ENCODE data around the gene CD58. TPM values are rescaled to one million over a fixed set of nuclear protein-coding genes. Genes with fewer than 3 reads are reported as not detected.

The CD58 gene
- total RNA-seq, 1 donor from 2014 or later = 160 TPM

- POLR2A ChIA-PET = interaction anchor here (1.8 kb wide), 1 partner anchor 359 kb away, joined by 5 read pairs; no protein-coding TSS in a partner anchor
- Mint-ChIP-seq H3K27me3 (no peaks in the 10 kb centered on the region), H3K27ac (no peak overlapping the region)
These were observed 73.2 kb downstream of the CD58 start for GRCh38 chr1:116497656-116498055.

GRCh38 chr1:116496898-116497297 is 73.9 kb downstream of the CD58 start:
- H3K4me1 Mint-ChIP-seq = peaks cover 5% of the 10 kb centered on the region
- intact Hi-C loops (cut with micrococcal nuclease) = loop anchor here (5.0 kb wide), 1 partner anchor 780 kb away; no protein-coding TSS in a partner anchor
- no peaks in the 10 kb centered on the region for H3K9me3 Mint-ChIP-seq
- no peak for DNase-seq
- ATAC-seq (ENCODE audit: low read depth) = no peak
- ChIA-PET POLR2A (no interaction called here), CTCF (interaction anchor here (0.6 to 8.6 kb wide), 3 partner anchors 12 to 358 kb away, joined by 3 to 107 read pairs (median 59); no protein-coding TSS in a partner anchor)
- H3K36me3 Mint-ChIP-seq (ENCODE audit: low read depth) = peaks cover 6% of the 10 kb centered on the region
- no peak for TF ChIP-seq CTCF (IDR thresholded peaks at IDR 0.05)
- no peak overlapping the region for H3K4me3 Mint-ChIP-seq
- no peak overlapping the region for H3K27ac Mint-ChIP-seq
- no peaks in the 10 kb centered on the region for H3K27me3 Mint-ChIP-seq

More at GRCh38 chr1:116497656-116498055, 73.2 kb downstream of the CD58 start:
- no peaks in the 10 kb centered on the region for H3K9me3 Mint-ChIP-seq
- intact Hi-C loops (cut with micrococcal nuclease) = loop anchor here (5.0 kb wide), 1 partner anchor 780 kb away; no protein-coding TSS in a partner anchor
- H3K36me3 Mint-ChIP-seq (ENCODE audit: low read depth) = peaks cover 9% of the 10 kb centered on the region
- no peak for TF ChIP-seq CTCF (IDR thresholded peaks at IDR 0.05)
- DNase-seq (no peak), ATAC-seq (ENCODE audit: low read depth) (no peak)
- CTCF ChIA-PET = interaction anchor here (1.4 to 8.6 kb wide), 4 partner anchors 13 to 358 kb away, joined by 5 to 107 read pairs (median 39); no protein-coding TSS in a partner anchor
- no peak overlapping the region for H3K4me3 Mint-ChIP-seq
- peaks cover 11% of the 10 kb centered on the region for H3K4me1 Mint-ChIP-seq

GRCh38 chr1:116496380-116496779 is 74.4 kb downstream of the CD58 start:
- Mint-ChIP-seq H3K4me1 (peaks cover 3% of the 10 kb centered on the region), H3K27me3 (no peaks in the 10 kb centered on the region), H3K4me3 (no peak overlapping the region), H3K27ac (no peak overlapping the region), H3K36me3 (ENCODE audit: low read depth) (peaks cover 6% of the 10 kb centered on the region), H3K9me3 (no peaks in the 10 kb centered on the region)
- POLR2A ChIA-PET = interaction anchor here (0.6 kb wide), 1 partner anchor 357 kb away, joined by 3 read pairs; no protein-coding TSS in a partner anchor
- no peak for ATAC-seq (ENCODE audit: low read depth)
- intact Hi-C loops (cut with micrococcal nuclease) = loop anchor here (5.0 kb wide), 1 partner anchor 779 kb away; no protein-coding TSS in a partner anchor
- no peak for TF ChIP-seq CTCF (IDR thresholded peaks at IDR 0.05)
- CTCF ChIA-PET = interaction anchor here (0.6 to 5.7 kb wide), 2 partner anchors 12 to 357 kb away, joined by 3 to 59 read pairs; no protein-coding TSS in a partner anchor
- DNase-seq = no peak

GRCh38 chr1:116495535-116495934 is 75.3 kb downstream of the CD58 start:
- ChIA-PET POLR2A (no interaction called here), CTCF (interaction anchor here (5.7 kb wide), 1 partner anchor 11 kb away, joined by 59 read pairs; no protein-coding TSS in a partner anchor)
- Mint-ChIP-seq H3K27me3 (no peaks in the 10 kb centered on the region), H3K4me1 (peaks cover 3% of the 10 kb centered on the region), H3K9me3 (no peaks in the 10 kb centered on the region), H3K4me3 (no peak overlapping the region), H3K27ac (no peak overlapping the region), H3K36me3 (ENCODE audit: low read depth) (peaks cover 4% of the 10 kb centered on the region)
- intact Hi-C loops (cut with micrococcal nuclease) = loop anchor here (5.0 kb wide), 1 partner anchor 778 kb away; no protein-coding TSS in a partner anchor
- DNase-seq (no peak), ATAC-seq (ENCODE audit: low read depth) (no peak)
- no peak for TF ChIP-seq CTCF (IDR thresholded peaks at IDR 0.05)

GRCh38 chr1:116494745-116495144 is 76.1 kb downstream of the CD58 start:
- intact Hi-C loops (cut with micrococcal nuclease) = loop anchor here (5.0 kb wide), 1 partner anchor 777 kb away; no protein-coding TSS in a partner anchor
- no peak for TF ChIP-seq CTCF (IDR thresholded peaks at IDR 0.05)
- H3K4me1 Mint-ChIP-seq = peaks cover 6% of the 10 kb centered on the region

More at GRCh38 chr1:116494745-116495144, 76.1 kb downstream of the CD58 start:
- H3K36me3 Mint-ChIP-seq (ENCODE audit: low read depth) = peaks cover 4% of the 10 kb centered on the region
- H3K4me3 Mint-ChIP-seq = no peak overlapping the region
- H3K27ac Mint-ChIP-seq = no peak overlapping the region
- POLR2A ChIA-PET = no interaction called here
- no peak for DNase-seq
- H3K27me3 Mint-ChIP-seq = no peaks in the 10 kb centered on the region
- no peak for ATAC-seq (ENCODE audit: low read depth)
- H3K9me3 Mint-ChIP-seq = no peaks in the 10 kb centered on the region
- CTCF ChIA-PET = interaction anchor here (1.0 to 5.7 kb wide), 3 partner anchors 10 to 355 kb away, joined by 3 to 59 read pairs (median 15); no protein-coding TSS in a partner anchor

Data from activated B cell treated with CpG ODN at 0.5 μM for 24 hours (primary cell).